A673 (cell line): Measurements from ENCODE around the gene LARGE2. TPM values are rescaled to one million over a fixed set of nuclear protein-coding genes. Genes with fewer than 3 reads are reported as not detected.

ENCODE experiments used
- BruUV-seq: library from RNA; stranded (reverse); fragments of 400-500 nt; replicated peaks from 2 replicates; lab custom pipeline; 2021; lab: Mats Ljungman, UMichigan
- CTCF ChIA-PET: fragments of 300-600 bp; sonication (Branson Sonifier 250); formaldehyde crosslinking; loops from one replicate; lab custom pipeline; 2022; ENCODE audit warnings: antibody characterized with exemption; lab: Charles Lee
- POLR2A ChIA-PET: fragments of 300-600 bp; sonication (Branson Sonifier 250); formaldehyde crosslinking; loops from one replicate; lab custom pipeline; 2022; ENCODE audit warnings: antibody characterized with exemption; ENCODE audit not compliant: low non-redundant PET; lab: Charles Lee
- DNase-seq: peaks from one replicate; pipeline ENCODE4 v3.0.0-alpha.2; 2015; ENCODE audit warnings: low spot score
- H3K27ac ChIP-seq: fragments of 200-600 bp; sonication (generic); 2 replicates; pipeline ENCODE4 v1.5.1; 2016; ENCODE audit warnings: mixed run types, low read depth, mild to moderate bottlenecking, mixed read lengths, antibody characterized with exemption, low read length; ENCODE audit not compliant: poor library complexity, severe bottlenecking
- H3K27me3 ChIP-seq: fragments of 200-600 bp; sonication (generic); replicated peaks from 2 replicates; pipeline ENCODE4 v1.6.1; 2017; ENCODE audit warnings: mixed run types, low read depth, mild to moderate bottlenecking, mixed read lengths, antibody characterized with exemption, low read length; ENCODE audit not compliant: insufficient read depth, poor library complexity
- H3K36me3 ChIP-seq: fragments of 200-600 bp; sonication (generic); 2 replicates; pipeline ENCODE4 v1.6.1; 2016; ENCODE audit warnings: mixed run types, mild to moderate bottlenecking, mixed read lengths, antibody characterized with exemption, low read length; ENCODE audit not compliant: insufficient read depth, poor library complexity, severe bottlenecking
- H3K4me1 ChIP-seq: fragments of 200-600 bp; sonication (generic); 2 replicates; pipeline ENCODE4 v1.6.1; 2017; ENCODE audit warnings: mixed run types, mild to moderate bottlenecking, mixed read lengths, antibody characterized with exemption, low read length; ENCODE audit not compliant: insufficient read depth, poor library complexity, severe bottlenecking
- H3K4me3 ChIP-seq: fragments of 200-600 bp; sonication (generic); 2 replicates; pipeline ENCODE4 v1.5.1; 2016; ENCODE audit warnings: low read depth, mixed run types, mild to moderate bottlenecking, mixed read lengths, low read length; ENCODE audit not compliant: poor library complexity, severe bottlenecking
- H3K9me3 ChIP-seq: fragments of 200-600 bp; sonication (generic); 2 replicates; pipeline ENCODE4 v1.6.1; 2016; ENCODE audit warnings: mixed run types, low read depth, mild to moderate bottlenecking, mixed read lengths, antibody characterized with exemption, low read length; ENCODE audit not compliant: poor library complexity, severe bottlenecking
- CTCF ChIP-seq: fragments of 300-800, 200-600 bp; sonication (generic); conservative IDR thresholded peaks from 2 replicates; pipeline ENCODE4 v1.5.1; 2017; ENCODE audit warnings: low read depth, mild to moderate bottlenecking, antibody characterized with exemption, low read length, moderate library complexity, mixed read lengths
- EZH2 ChIP-seq: fragments of 200-600 bp; sonication (generic); IDR thresholded peaks from 2 replicates; pipeline ENCODE4 v1.6.1; 2017; ENCODE audit warnings: borderline replicate concordance, low read depth, mild to moderate bottlenecking, mixed read lengths, antibody characterized with exemption, low read length; ENCODE audit not compliant: poor library complexity, severe bottlenecking
- intact Hi-C: fragments of 100-400 bp; cut with micrococcal nuclease; formaldehyde crosslinking; loops from one replicate; pipeline ENCODE4 v1.10.0; 2022; ENCODE audit not compliant: unreplicated experiment
- total RNA-seq: library from RNA; stranded (reverse); gene quantifications from 2 replicates; pipeline ENCODE4 v1.2.3, GENCODE V29; 2021

The LARGE2 gene
- total RNA-seq, 1 experiment from 2014 or later = 9.1 TPM

GRCh38 chr11:45960387-45961095 is 38.1 kb downstream of the LARGE2 start:
- Histone ChIP-seq H3K27me3 (no peaks in the 10 kb centered on the region), H3K4me1 (no peaks in the 10 kb centered on the region), H3K27ac (no peak overlapping the region), H3K36me3 (peaks cover 11% of the 10 kb centered on the region), H3K4me3 (no peak overlapping the region), H3K9me3 (no peaks in the 10 kb centered on the region)
- POLR2A ChIA-PET = no interaction called here
- BruUV-seq = no TSS peak
- CTCF ChIA-PET = no interaction called here
- intact Hi-C loops = no loop called here
- no peak for DNase-seq
- no peak for TF ChIP-seq CTCF
- no peak for TF ChIP-seq EZH2

GRCh38 chr11:45961751-45962240 is 39.3 kb downstream of the LARGE2 start:
- Histone ChIP-seq H3K4me1 (no peaks in the 10 kb centered on the region), H3K27ac (no peak overlapping the region), H3K4me3 (no peak overlapping the region), H3K27me3 (no peaks in the 10 kb centered on the region), H3K9me3 (no peaks in the 10 kb centered on the region), H3K36me3 (peaks cover 11% of the 10 kb centered on the region)
- DNase-seq = no peak
- no peak for TF ChIP-seq EZH2
- TF ChIP-seq CTCF = no peak
- intact Hi-C loops = no loop called here
- POLR2A ChIA-PET = no interaction called here
- CTCF ChIA-PET = interaction anchor here (0.6 kb wide), 1 partner anchor 198 kb away, joined by 15 read pairs; no protein-coding TSS in a partner anchor
- no TSS peak for BruUV-seq

GRCh38 chr11:45964911-45965389 is 42.5 kb downstream of the LARGE2 start:
- no peak overlapping the region for H3K27ac ChIP-seq
- no peak overlapping the region for H3K4me3 ChIP-seq
- intact Hi-C loops = loop anchor here (1.0 to 5.0 kb wide), 4 partner anchors 39 to 344 kb away; no protein-coding TSS in a partner anchor
- TF ChIP-seq EZH2 (no peak), CTCF (peak; percentile 100)
- CTCF ChIA-PET = interaction anchor here (0.5 to 3.1 kb wide), 26 partner anchors 9 to 351 kb away, joined by 3 to 87 read pairs (median 4); no protein-coding TSS in a partner anchor
- H3K27me3 ChIP-seq = no peaks in the 10 kb centered on the region
- no peaks in the 10 kb centered on the region for H3K4me1 ChIP-seq
- H3K36me3 ChIP-seq = peaks cover 28% of the 10 kb centered on the region
- DNase-seq = peak; percentile 97
- POLR2A ChIA-PET = interaction anchor here (0.7 to 1.0 kb wide), 3 partner anchors 10 to 41 kb away, joined by 3 read pairs; no protein-coding TSS in a partner anchor
- BruUV-seq = no TSS peak
- no peaks in the 10 kb centered on the region for H3K9me3 ChIP-seq
